HEK293 (cell line): Measurements from ENCODE around the gene PLA2G2A.

ENCODE experiments used
- CTCF ChIA-PET: fragments of 350-600 bp; formaldehyde crosslinking; extraction: SDS; loops from one replicate; lab custom pipeline; 2021; ENCODE audit warnings: antibody characterized with exemption; lab: Yijun Ruan, JAX
- POLR2A ChIA-PET: fragments of 300-600 bp; formaldehyde crosslinking; extraction: SDS; loops from one replicate; lab custom pipeline; 2020; ENCODE audit warnings: antibody characterized with exemption, inconsistent platforms; lab: Yijun Ruan, JAX
- H3K27ac ChIP-seq: fragments of 200-500 bp; sonication (Bioruptor generic); 2 replicates; pipeline ENCODE4 v1.5.1; 2014; ENCODE audit warnings: low read depth, low read length, control low read depth, inconsistent platforms; ENCODE audit errors: extremely low read depth
- H3K36me3 ChIP-seq, 2 experiments: fragments of 200-500 bp in 1 of 2; sonication (Bioruptor generic) in 1 of 2; 1 replicate in 1 of 2; 2 replicates in 1 of 2; pipeline ENCODE4 v1.5.1; 2014 to 2017; ENCODE audit warnings: inconsistent platforms in 2 of 2, low read length in 2 of 2; ENCODE audit not compliant: control insufficient read depth in 2 of 2, insufficient read depth in 1 of 2
- H3K4me1 ChIP-seq: fragments of 200-500 bp; sonication (Bioruptor generic); 2 replicates; pipeline ENCODE4 v1.5.1; 2014; ENCODE audit warnings: mild to moderate bottlenecking, low read length, inconsistent platforms; ENCODE audit not compliant: control insufficient read depth, insufficient read depth
- H3K4me3 ChIP-seq: 2 replicates; pipeline ENCODE4 v1.5.1; 2011; ENCODE audit warnings: low read depth, mild to moderate bottlenecking, control low read depth, low read length, moderate library complexity
- H3K9me3 ChIP-seq: fragments of 200-500 bp; sonication (Bioruptor generic); 2 replicates; pipeline ENCODE4 v1.5.1; 2014; ENCODE audit warnings: low read depth, low read length, inconsistent platforms; ENCODE audit not compliant: control insufficient read depth, insufficient read depth
- BCL11B ChIP-seq: fragments of 450-650 bp; formaldehyde crosslinking; IDR thresholded peaks from 2 replicates; pipeline ENCODE4 v1.5.1; 2016; ENCODE audit warnings: low read depth, missing biosample characterization, missing genetic modification characterization
- EGR2 ChIP-seq: fragments of 450-650 bp; formaldehyde crosslinking; IDR thresholded peaks from 2 replicates; pipeline ENCODE4 v1.5.1; 2016; ENCODE audit warnings: low read depth, missing biosample characterization, missing genetic modification characterization
- GLI4 ChIP-seq: fragments of 450-650 bp; formaldehyde crosslinking; IDR thresholded peaks from 2 replicates; pipeline ENCODE4 v1.5.1; 2016; ENCODE audit warnings: missing biosample characterization, missing genetic modification characterization
- ZBTB8A ChIP-seq: fragments of 450-650 bp; formaldehyde crosslinking; IDR thresholded peaks from 2 replicates; pipeline ENCODE4 v1.5.1; 2016; ENCODE audit warnings: missing biosample characterization, missing genetic modification characterization
- ZNF140 ChIP-seq: fragments of 450-650 bp; formaldehyde crosslinking; IDR thresholded peaks from 2 replicates; pipeline ENCODE4 v1.5.1; 2016; ENCODE audit warnings: missing biosample characterization, missing genetic modification characterization
- ZNF202 ChIP-seq: fragments of 450-650 bp; formaldehyde crosslinking; IDR thresholded peaks from 2 replicates; pipeline ENCODE4 v1.5.1; 2016; ENCODE audit warnings: missing biosample characterization, missing genetic modification characterization, borderline replicate concordance
- ZNF214 ChIP-seq: fragments of 450-650 bp; formaldehyde crosslinking; IDR thresholded peaks from 2 replicates; pipeline ENCODE4 v1.5.1; 2017; ENCODE audit warnings: missing biosample characterization, mild to moderate bottlenecking, missing genetic modification characterization, borderline replicate concordance
- ZNF292 ChIP-seq: fragments of 450-650 bp; formaldehyde crosslinking; IDR thresholded peaks from 2 replicates; pipeline ENCODE4 v1.5.1; 2016; ENCODE audit warnings: low read depth, missing biosample characterization, missing genetic modification characterization, borderline replicate concordance
- ZNF37A ChIP-seq: fragments of 450-650 bp; IDR thresholded peaks from 2 replicates; pipeline ENCODE4 v1.5.1; 2018; ENCODE audit warnings: missing biosample characterization, missing genetic modification characterization
- ZNF48 ChIP-seq: fragments of 450-650 bp; formaldehyde crosslinking; IDR thresholded peaks from 2 replicates; pipeline ENCODE4 v1.5.1; 2016; ENCODE audit warnings: missing biosample characterization, missing genetic modification characterization
- ZNF596 ChIP-seq: fragments of 450-650 bp; IDR thresholded peaks from 2 replicates; pipeline ENCODE4 v1.5.0; 2018; ENCODE audit warnings: missing biosample characterization, mild to moderate bottlenecking, missing genetic modification characterization, moderate library complexity
- ZNF670 ChIP-seq: fragments of 450-650 bp; formaldehyde crosslinking; IDR thresholded peaks from 2 replicates; pipeline ENCODE4 v1.5.1; 2016; ENCODE audit warnings: missing biosample characterization, missing genetic modification characterization, low read depth
- ZNF677 ChIP-seq: fragments of 450-650 bp; IDR thresholded peaks from 2 replicates; pipeline ENCODE4 v1.5.0; 2018; ENCODE audit warnings: missing biosample characterization, mild to moderate bottlenecking, missing genetic modification characterization, moderate library complexity
- TF ChIP-seq, protein P1 (sequence below): fragments of 450-650 bp; formaldehyde crosslinking; IDR thresholded peaks from 2 replicates; pipeline ENCODE4 v1.5.0; 2017; ENCODE audit warnings: missing biosample characterization, missing genetic modification characterization, borderline replicate concordance
- TF ChIP-seq, protein P2 (sequence below): fragments of 450-650 bp; formaldehyde crosslinking; IDR thresholded peaks from 2 replicates; pipeline ENCODE4 v1.5.1; 2017; ENCODE audit warnings: missing biosample characterization, missing genetic modification characterization
- TF ChIP-seq, protein P3 (sequence below): fragments of 450-650 bp; formaldehyde crosslinking; IDR thresholded peaks from 2 replicates; pipeline ENCODE4 v1.5.1; 2016; ENCODE audit warnings: missing biosample characterization, missing genetic modification characterization
- TF ChIP-seq, protein P4 (sequence below): sonication (generic); formaldehyde crosslinking; IDR thresholded peaks from 2 replicates; pipeline ENCODE4 v1.8.1; 2022; ENCODE audit warnings: mild to moderate bottlenecking, moderate library complexity, missing genetic modification reagents
- TF ChIP-seq, protein P5 (sequence below): fragments of 450-650 bp; formaldehyde crosslinking; conservative IDR thresholded peaks from 2 replicates; pipeline ENCODE4 v1.5.1; 2016; ENCODE audit warnings: low read depth, missing biosample characterization, missing genetic modification characterization
- TF ChIP-seq, protein P6 (sequence below): fragments of 450-650 bp; formaldehyde crosslinking; IDR thresholded peaks from 2 replicates; pipeline ENCODE4 v1.5.1; 2016; ENCODE audit warnings: missing biosample characterization, missing genetic modification characterization, low read depth

PLA2G2A gene

DNA sequence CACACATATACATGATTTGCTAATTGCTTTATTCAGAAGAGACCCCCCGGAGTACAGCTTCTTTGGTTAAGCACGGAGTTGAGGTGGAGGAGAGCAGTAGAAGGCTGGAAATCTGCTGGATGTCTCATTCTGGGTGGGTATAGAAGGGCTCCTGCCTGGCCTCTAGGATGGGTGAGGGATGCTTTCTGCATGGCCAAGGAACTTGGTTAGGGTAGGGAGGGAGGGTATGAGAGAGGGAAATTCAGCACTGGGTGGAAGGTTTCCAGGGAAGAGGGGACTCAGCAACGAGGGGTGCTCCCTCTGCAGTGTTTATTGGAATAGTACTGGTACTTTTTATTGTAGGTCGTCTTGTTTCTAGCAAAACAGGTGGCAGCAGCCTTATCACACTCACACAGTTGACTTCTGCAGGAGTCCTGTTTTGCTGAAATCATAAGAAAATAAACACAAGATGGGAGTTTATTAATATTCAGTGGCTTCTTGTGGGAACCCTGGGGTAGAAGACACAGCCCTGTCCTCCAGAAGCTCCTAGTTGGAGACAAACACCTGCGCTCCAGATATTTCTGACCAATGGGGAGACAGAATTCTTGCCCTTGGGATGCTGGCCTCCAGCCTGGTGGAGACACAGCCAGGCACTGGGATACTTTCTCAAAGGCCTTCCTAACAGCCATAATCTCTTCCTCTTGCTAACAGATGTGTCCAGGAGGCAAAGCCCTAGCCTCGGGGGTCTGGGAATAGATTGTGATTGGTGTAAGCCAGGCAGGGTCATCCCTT lies 3.8 kb downstream of the PLA2G2A start (continued):
- TF ChIP-seq, protein P1, sequence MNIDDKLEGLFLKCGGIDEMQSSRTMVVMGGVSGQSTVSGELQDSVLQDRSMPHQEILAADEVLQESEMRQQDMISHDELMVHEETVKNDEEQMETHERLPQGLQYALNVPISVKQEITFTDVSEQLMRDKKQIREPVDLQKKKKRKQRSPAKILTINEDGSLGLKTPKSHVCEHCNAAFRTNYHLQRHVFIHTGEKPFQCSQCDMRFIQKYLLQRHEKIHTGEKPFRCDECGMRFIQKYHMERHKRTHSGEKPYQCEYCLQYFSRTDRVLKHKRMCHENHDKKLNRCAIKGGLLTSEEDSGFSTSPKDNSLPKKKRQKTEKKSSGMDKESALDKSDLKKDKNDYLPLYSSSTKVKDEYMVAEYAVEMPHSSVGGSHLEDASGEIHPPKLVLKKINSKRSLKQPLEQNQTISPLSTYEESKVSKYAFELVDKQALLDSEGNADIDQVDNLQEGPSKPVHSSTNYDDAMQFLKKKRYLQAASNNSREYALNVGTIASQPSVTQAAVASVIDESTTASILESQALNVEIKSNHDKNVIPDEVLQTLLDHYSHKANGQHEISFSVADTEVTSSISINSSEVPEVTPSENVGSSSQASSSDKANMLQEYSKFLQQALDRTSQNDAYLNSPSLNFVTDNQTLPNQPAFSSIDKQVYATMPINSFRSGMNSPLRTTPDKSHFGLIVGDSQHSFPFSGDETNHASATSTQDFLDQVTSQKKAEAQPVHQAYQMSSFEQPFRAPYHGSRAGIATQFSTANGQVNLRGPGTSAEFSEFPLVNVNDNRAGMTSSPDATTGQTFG (tag by site-specific recombination): no peak
- no peak for TF ChIP-seq ZBTB8A (tag by site-specific recombination)
- TF ChIP-seq ZNF677 (tag by site-specific recombination): no peak
- TF ChIP-seq, protein P2, sequence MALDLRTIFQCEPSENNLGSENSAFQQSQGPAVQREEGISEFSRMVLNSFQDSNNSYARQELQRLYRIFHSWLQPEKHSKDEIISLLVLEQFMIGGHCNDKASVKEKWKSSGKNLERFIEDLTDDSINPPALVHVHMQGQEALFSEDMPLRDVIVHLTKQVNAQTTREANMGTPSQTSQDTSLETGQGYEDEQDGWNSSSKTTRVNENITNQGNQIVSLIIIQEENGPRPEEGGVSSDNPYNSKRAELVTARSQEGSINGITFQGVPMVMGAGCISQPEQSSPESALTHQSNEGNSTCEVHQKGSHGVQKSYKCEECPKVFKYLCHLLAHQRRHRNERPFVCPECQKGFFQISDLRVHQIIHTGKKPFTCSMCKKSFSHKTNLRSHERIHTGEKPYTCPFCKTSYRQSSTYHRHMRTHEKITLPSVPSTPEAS (tag by site-specific recombination): no peak
- TF ChIP-seq, protein P3, sequence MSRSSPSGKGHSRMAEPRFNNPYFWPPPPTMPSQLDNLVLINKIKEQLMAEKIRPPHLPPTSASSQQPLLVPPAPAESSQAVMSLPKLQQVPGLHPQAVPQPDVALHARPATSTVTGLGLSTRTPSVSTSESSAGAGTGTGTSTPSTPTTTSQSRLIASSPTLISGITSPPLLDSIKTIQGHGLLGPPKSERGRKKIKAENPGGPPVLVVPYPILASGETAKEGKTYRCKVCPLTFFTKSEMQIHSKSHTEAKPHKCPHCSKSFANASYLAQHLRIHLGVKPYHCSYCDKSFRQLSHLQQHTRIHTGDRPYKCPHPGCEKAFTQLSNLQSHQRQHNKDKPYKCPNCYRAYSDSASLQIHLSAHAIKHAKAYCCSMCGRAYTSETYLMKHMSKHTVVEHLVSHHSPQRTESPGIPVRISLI (tag by site-specific recombination): no peak
- TF ChIP-seq GLI4 (tag by site-specific recombination): no peak

DNA sequence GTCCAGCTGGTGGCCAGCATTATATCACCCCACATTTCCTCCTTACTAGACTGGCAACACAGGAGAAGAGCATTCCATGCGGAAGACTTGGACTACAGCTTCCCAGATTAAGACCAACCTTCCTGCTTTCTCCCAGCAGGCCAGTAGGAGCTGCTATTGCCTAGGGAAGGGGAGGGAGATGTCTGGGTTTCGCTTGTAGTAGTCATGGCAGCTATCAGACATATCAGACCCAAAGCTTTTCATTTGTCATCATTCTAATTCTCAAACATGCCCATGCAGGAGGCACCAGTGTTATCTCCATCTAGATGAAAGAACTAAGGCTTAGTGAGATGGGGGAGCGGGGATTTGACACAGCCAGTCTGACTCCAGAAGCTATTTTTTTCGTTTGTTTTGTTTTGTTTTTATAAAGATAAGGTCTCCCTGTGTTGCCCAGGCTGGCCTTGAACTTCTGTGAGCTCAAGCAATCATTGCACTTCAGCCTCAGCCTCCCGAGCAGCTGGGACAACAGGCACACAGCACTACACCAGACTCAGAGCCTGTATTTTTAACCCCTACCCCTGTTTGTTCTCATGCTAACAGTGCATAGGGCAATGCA lies 4.5 kb downstream of the PLA2G2A start:
- ChIA-PET POLR2A (no interaction called here), CTCF (interaction anchor here (0.5 to 3.9 kb wide), 26 partner anchors 9 to 507 kb away, joined by 3 to 53 read pairs (median 4); no protein-coding TSS in a partner anchor)
- Histone ChIP-seq H3K36me3 (no peaks in the 10 kb centered on the region), H3K4me3 (no peak overlapping the region), H3K9me3 (no peaks in the 10 kb centered on the region), H3K27ac (peak overlapping the region; percentile 19; the same call in 1 of the 2 replicates), H3K4me1 (peaks cover 5% of the 10 kb centered on the region)
- TF ChIP-seq ZNF37A: no peak
- TF ChIP-seq, protein P4, sequence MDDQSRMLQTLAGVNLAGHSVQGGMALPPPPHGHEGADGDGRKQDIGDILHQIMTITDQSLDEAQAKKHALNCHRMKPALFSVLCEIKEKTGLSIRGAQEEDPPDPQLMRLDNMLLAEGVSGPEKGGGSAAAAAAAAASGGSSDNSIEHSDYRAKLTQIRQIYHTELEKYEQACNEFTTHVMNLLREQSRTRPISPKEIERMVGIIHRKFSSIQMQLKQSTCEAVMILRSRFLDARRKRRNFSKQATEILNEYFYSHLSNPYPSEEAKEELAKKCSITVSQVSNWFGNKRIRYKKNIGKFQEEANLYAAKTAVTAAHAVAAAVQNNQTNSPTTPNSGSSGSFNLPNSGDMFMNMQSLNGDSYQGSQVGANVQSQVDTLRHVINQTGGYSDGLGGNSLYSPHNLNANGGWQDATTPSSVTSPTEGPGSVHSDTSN: no peak
- TF ChIP-seq, protein P5, sequence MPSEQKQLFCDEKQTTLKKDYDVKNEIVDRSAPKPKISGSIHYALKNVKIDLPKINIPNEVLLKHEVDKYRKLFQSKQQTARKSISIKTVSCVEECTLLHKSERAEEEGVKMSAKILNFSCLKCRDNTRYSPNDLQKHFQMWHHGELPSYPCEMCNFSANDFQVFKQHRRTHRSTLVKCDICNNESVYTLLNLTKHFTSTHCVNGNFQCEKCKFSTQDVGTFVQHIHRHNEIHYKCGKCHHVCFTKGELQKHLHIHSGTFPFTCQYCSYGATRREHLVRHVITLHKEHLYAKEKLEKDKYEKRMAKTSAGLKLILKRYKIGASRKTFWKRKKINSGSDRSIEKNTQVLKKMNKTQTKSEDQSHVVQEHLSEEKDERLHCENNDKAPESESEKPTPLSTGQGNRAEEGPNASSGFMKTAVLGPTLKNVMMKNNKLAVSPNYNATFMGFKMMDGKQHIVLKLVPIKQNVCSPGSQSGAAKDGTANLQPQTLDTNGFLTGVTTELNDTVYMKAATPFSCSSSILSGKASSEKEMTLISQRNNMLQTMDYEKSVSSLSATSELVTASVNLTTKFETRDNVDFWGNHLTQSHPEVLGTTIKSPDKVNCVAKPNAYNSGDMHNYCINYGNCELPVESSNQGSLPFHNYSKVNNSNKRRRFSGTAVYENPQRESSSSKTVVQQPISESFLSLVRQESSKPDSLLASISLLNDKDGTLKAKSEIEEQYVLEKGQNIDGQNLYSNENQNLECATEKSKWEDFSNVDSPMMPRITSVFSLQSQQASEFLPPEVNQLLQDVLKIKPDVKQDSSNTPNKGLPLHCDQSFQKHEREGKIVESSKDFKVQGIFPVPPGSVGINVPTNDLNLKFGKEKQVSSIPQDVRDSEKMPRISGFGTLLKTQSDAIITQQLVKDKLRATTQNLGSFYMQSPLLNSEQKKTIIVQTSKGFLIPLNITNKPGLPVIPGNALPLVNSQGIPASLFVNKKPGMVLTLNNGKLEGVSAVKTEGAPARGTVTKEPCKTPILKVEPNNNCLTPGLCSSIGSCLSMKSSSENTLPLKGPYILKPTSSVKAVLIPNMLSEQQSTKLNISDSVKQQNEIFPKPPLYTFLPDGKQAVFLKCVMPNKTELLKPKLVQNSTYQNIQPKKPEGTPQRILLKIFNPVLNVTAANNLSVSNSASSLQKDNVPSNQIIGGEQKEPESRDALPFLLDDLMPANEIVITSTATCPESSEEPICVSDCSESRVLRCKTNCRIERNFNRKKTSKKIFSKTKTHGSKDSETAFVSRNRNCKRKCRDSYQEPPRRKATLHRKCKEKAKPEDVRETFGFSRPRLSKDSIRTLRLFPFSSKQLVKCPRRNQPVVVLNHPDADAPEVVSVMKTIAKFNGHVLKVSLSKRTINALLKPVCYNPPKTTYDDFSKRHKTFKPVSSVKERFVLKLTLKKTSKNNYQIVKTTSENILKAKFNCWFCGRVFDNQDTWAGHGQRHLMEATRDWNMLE: no peak
- no peak for TF ChIP-seq ZNF596
- no peak for TF ChIP-seq ZNF292 (tag by site-specific recombination)
- no peak for TF ChIP-seq ZNF140 (tag by site-specific recombination)
- TF ChIP-seq ZNF48 (tag by site-specific recombination): no peak
- TF ChIP-seq ZNF214 (tag by site-specific recombination): no peak
- TF ChIP-seq ZNF202: no peak
- TF ChIP-seq BCL11B (tag by site-specific recombination): no peak
- TF ChIP-seq, protein P6, sequence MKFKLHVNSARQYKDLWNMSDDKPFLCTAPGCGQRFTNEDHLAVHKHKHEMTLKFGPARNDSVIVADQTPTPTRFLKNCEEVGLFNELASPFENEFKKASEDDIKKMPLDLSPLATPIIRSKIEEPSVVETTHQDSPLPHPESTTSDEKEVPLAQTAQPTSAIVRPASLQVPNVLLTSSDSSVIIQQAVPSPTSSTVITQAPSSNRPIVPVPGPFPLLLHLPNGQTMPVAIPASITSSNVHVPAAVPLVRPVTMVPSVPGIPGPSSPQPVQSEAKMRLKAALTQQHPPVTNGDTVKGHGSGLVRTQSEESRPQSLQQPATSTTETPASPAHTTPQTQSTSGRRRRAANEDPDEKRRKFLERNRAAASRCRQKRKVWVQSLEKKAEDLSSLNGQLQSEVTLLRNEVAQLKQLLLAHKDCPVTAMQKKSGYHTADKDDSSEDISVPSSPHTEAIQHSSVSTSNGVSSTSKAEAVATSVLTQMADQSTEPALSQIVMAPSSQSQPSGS (tag by site-specific recombination): no peak
- no peak for TF ChIP-seq ZNF670 (tag by site-specific recombination)
- no peak for TF ChIP-seq EGR2 (tag by site-specific recombination)
